WTC11 (cell line): ENCODE data around the gene NES. TPM values are rescaled to one million over a fixed set of nuclear protein-coding genes. Genes with fewer than 3 reads are reported as not detected.
A peak's percentile ranks its signal among the peaks of the same experiment; 100 is the strongest.

Experiments
- ATAC-seq: fragments of 200-7000 bp; cut with Tn5 transposase; 2 replicates; pipeline ENCODE4 v1.10.0; 2021; ENCODE audit warnings: mild to moderate bottlenecking, moderate library complexity
- CTCF ChIA-PET: fragments of 300-600 bp; sonication (Branson Sonifier 250); formaldehyde crosslinking; loops from one replicate; lab custom pipeline; 2021; ENCODE audit warnings: antibody characterized with exemption; lab: Charles Lee
- POLR2A ChIA-PET: fragments of 350-600 bp; sonication (Branson Sonifier 250); formaldehyde crosslinking; loops from one replicate; lab custom pipeline; 2021; ENCODE audit warnings: antibody characterized with exemption; lab: Charles Lee
- DNase-seq: peaks from one replicate; pipeline ENCODE4 v3.0.0; 2021; ENCODE audit warnings: low spot score
- H3K27ac Mint-ChIP-seq: 2 replicates; pipeline ENCODE4 v1.8.0; 2021; ENCODE audit warnings: mixed read lengths
- H3K27me3 Mint-ChIP-seq: 2 replicates; pipeline ENCODE4 v1.8.0; 2021; ENCODE audit warnings: low read depth, mild to moderate bottlenecking, moderate library complexity, mixed read lengths
- H3K36me3 Mint-ChIP-seq: 2 replicates; pipeline ENCODE4 v1.8.0; 2021; ENCODE audit warnings: mixed read lengths
- H3K4me1 Mint-ChIP-seq: 2 replicates; pipeline ENCODE4 v1.8.0; 2022; ENCODE audit warnings: mixed read lengths
- H3K4me3 Mint-ChIP-seq: 2 replicates; pipeline ENCODE4 v1.8.0; 2021; ENCODE audit warnings: mild to moderate bottlenecking, moderate library complexity, mixed read lengths
- H3K9me3 Mint-ChIP-seq: 2 replicates; pipeline ENCODE4 v1.8.0; 2021; ENCODE audit warnings: mixed read lengths
- AFF4 ChIP-seq: sonication (generic); formaldehyde crosslinking; IDR thresholded peaks from 2 replicates; pipeline ENCODE4 v1.8.1; 2023; ENCODE audit warnings: mild to moderate bottlenecking, missing genetic modification reagents, borderline replicate concordance
- CTCF ChIP-seq: fragments of 200-600 bp; IDR thresholded peaks from 2 replicates; pipeline ENCODE4 v1.8.0; 2022; ENCODE audit warnings: antibody characterized with exemption
- FOXP4 ChIP-seq: sonication (generic); formaldehyde crosslinking; IDR thresholded peaks from 2 replicates; pipeline ENCODE4 v1.8.0; 2022; ENCODE audit warnings: mild to moderate bottlenecking, missing genetic modification reagents
- KAT7 ChIP-seq: sonication (generic); formaldehyde crosslinking; IDR thresholded peaks from 2 replicates; pipeline ENCODE4 v1.8.1; 2023; ENCODE audit warnings: missing genetic modification reagents, mild to moderate bottlenecking, borderline replicate concordance
- NFE2L1 ChIP-seq: sonication (generic); formaldehyde crosslinking; IDR thresholded peaks from 2 replicates; pipeline ENCODE4 v1.8.1; 2023; ENCODE audit warnings: missing genetic modification reagents
- RELA ChIP-seq: sonication (generic); formaldehyde crosslinking; IDR thresholded peaks from 2 replicates; pipeline ENCODE4 v1.8.1; 2022; ENCODE audit warnings: missing genetic modification reagents, mild to moderate bottlenecking, borderline replicate concordance
- USF1 ChIP-seq: sonication (generic); formaldehyde crosslinking; IDR thresholded peaks from 2 replicates; pipeline ENCODE4 v1.8.0; 2022; ENCODE audit warnings: mild to moderate bottlenecking, missing genetic modification reagents
- USF2 ChIP-seq: sonication (generic); formaldehyde crosslinking; IDR thresholded peaks from 2 replicates; pipeline ENCODE4 v1.8.1; 2023; ENCODE audit warnings: mild to moderate bottlenecking, missing genetic modification reagents, moderate library complexity
- ZNF396 ChIP-seq: fragments of 250-450 bp; sonication (Bioruptor Pico); IDR thresholded peaks from 2 replicates; pipeline ENCODE4 v1.8.0; 2021; ENCODE audit warnings: mild to moderate bottlenecking, moderate library complexity, borderline replicate concordance
- total RNA-seq: library from RNA; stranded (reverse); gene quantifications from 3 replicates; pipeline ENCODE4 v1.2.3, GENCODE V29; 2021

NES gene
- total RNA-seq, 1 experiment from 2014 or later = 127 TPM

GRCh38 chr1:156626079-156626438, 51.1 kb downstream of the NES start:
- peaks cover 9% of the 10 kb centered on the region for H3K4me1 Mint-ChIP-seq
- no peaks in the 10 kb centered on the region for H3K9me3 Mint-ChIP-seq
- ChIA-PET CTCF (interaction anchor here (0.7 to 13.2 kb wide), 12 partner anchors 9 to 302 kb away, joined by 3 to 365 read pairs (median 22); partner anchors contain the start of genes BCAN and NES), POLR2A (no interaction called here)
- ATAC-seq (no peak), DNase-seq (no peak)
- peaks cover 78% of the 10 kb centered on the region for H3K27me3 Mint-ChIP-seq
- H3K36me3 Mint-ChIP-seq = no peaks in the 10 kb centered on the region
- peak overlapping the region; percentile 76 for H3K4me3 Mint-ChIP-seq
- TF ChIP-seq ZNF396 (CRISPR knock-in tag) (no peak), FOXP4 (CRISPR knock-in tag) (no peak), KAT7 (CRISPR knock-in tag) (no peak), USF2 (CRISPR knock-in tag) (no peak)
- no peak overlapping the region for H3K27ac Mint-ChIP-seq

GRCh38 chr1:156625436-156626078, 51.6 kb downstream of the NES start:
- peak; percentile 66 for DNase-seq
- POLR2A ChIA-PET = interaction anchor here (2.0 to 2.3 kb wide), 2 partner anchors 18 to 51 kb away, joined by 8 to 16 read pairs; partner anchors contain the start of gene NES

More at GRCh38 chr1:156625436-156626078, 51.6 kb downstream of the NES start:
- Mint-ChIP-seq H3K27ac (no peak overlapping the region), H3K4me3 (peak overlapping the region; percentile 79), H3K9me3 (no peaks in the 10 kb centered on the region), H3K27me3 (peaks cover 83% of the 10 kb centered on the region), H3K4me1 (peaks cover 6% of the 10 kb centered on the region)
- CTCF ChIA-PET = interaction anchor here (1.1 to 13.2 kb wide), 16 partner anchors 10 to 302 kb away, joined by 4 to 365 read pairs (median 14); partner anchors contain the start of genes BCAN, MEF2D and NES
- TF ChIP-seq RELA (CRISPR knock-in tag) = 0 out of 2 replicates have a peak, but pooled peaks have one; percentile 38
- no peak for TF ChIP-seq USF1
- TF ChIP-seq AFF4 = no peak
- TF ChIP-seq NFE2L1 (CRISPR knock-in tag) = peak; percentile 26; the same call in 1 of the 2 replicates
- TF ChIP-seq CTCF = peak; percentile 94
- TF ChIP-seq, all 79 proteins: peak for 3
- peak; percentile 40 for ATAC-seq
- no peaks in the 10 kb centered on the region for H3K36me3 Mint-ChIP-seq
